Esophagus squamous epithelium (tissue), 4 donors: Measurements from ENCODE around the gene MTA2.

Experiments
- POLR2A ChIP-seq, 4 donors: fragments of 450-650 bp; IDR thresholded peaks; one replicate each; pipeline ENCODE4 v1.6.1; 2017; ENCODE audit warnings: antibody characterized with exemption in 4 of 4, mild to moderate bottlenecking in 4 of 4, moderate library complexity in 3 of 4
- TF ChIP-seq, protein P1 (sequence below), 6 experiments: fragments of 450-650 bp in 4 of 6; fragments of 200-600 bp in 2 of 6; sonication (generic) in 2 of 6; IDR thresholded peaks; one replicate each; pipeline ENCODE4 v1.5.1; 2016 to 2019; ENCODE audit warnings: antibody characterized with exemption in 6 of 6, mild to moderate bottlenecking in 4 of 6, moderate library complexity in 4 of 6

DNA sequence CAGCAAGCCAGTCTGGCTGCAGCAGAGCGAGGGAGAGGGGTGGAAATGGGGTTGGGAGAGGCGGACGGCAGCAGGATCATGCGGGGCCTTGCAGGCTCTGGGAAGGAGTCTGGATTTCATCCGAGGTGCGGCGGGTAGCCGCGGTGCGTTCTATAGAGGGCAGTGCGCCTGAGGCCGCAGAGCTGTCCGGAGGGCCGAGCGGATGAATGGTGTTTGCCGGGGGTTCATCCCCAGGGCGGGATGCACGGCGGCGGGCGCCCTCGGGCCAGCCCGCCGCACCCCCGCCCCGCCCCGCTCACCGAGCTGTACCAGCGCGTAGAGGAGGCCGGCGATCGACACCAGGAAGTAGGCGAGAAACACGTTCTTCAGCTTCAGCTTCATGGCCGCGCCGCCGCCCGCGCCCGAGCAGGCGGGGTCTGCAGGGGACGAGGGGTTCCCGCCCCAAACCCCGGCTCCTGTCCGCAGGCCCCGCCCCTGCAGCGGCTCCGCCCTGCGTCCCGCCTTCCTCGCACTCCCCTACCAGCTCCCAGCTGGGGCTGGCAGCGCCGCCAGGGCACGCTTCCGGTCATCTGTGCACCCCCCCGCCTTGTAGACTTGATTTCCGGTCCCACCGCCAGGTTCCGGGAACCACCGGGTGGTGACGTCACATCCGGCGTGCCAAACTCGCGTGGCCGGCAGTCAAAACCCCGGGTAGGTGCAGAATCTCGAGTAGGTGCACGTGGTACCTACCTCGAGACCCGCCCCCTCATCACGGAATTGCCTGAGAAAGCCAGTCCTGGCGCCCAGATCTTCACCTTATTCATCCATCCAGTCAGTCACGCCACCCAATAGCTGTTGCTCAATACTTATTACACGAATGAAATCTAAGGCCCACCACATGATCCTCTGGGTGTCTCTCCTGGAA, 20.2 kb upstream of the MTA2 start, which contains the start of gene B3GAT3:
- TF ChIP-seq, protein P1, sequence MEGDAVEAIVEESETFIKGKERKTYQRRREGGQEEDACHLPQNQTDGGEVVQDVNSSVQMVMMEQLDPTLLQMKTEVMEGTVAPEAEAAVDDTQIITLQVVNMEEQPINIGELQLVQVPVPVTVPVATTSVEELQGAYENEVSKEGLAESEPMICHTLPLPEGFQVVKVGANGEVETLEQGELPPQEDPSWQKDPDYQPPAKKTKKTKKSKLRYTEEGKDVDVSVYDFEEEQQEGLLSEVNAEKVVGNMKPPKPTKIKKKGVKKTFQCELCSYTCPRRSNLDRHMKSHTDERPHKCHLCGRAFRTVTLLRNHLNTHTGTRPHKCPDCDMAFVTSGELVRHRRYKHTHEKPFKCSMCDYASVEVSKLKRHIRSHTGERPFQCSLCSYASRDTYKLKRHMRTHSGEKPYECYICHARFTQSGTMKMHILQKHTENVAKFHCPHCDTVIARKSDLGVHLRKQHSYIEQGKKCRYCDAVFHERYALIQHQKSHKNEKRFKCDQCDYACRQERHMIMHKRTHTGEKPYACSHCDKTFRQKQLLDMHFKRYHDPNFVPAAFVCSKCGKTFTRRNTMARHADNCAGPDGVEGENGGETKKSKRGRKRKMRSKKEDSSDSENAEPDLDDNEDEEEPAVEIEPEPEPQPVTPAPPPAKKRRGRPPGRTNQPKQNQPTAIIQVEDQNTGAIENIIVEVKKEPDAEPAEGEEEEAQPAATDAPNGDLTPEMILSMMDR (IDR thresholded peaks at IDR 0.05), result peak in 2 of 6 experiments; percentile 33 to 45
- peak in 3 of 4 donors; percentile 44 to 91 (median 80) for TF ChIP-seq POLR2A (IDR thresholded peaks at IDR 0.05)
